ENCODE measurements around the gene EPHA2.

The EPHA2 gene

GRCh38 chr1:16094453-16095158, 61.3 kb downstream of the EPHA2 start:
- Histone ChIP-seq H3K27me3 (ENCODE audit: insufficient read depth, low read length) (no peaks in the 10 kb centered on the region), H3K4me2 (ENCODE audit: low read length) (no peak overlapping the region), H2BK120ac (ENCODE audit: insufficient read depth, low read length, poor library complexity) (no peak overlapping the region), H3K36me3 (ENCODE audit: control insufficient read depth in 1 of 2, insufficient read depth in 2 of 2, low read length in 2 of 2) (no peaks in the 10 kb centered on the region), H3K14ac (ENCODE audit: low read length) (no peak overlapping the region), H3K9me3 (ENCODE audit: insufficient read depth, low read depth, low read length) (peaks cover 3% of the 10 kb centered on the region), H2BK5ac (ENCODE audit: low read depth, low read length, poor library complexity) (no peak overlapping the region), H4K12ac (ENCODE audit: low read depth, low read length) (no peak overlapping the region), H2AFZ (ENCODE audit: insufficient read depth, low read length, poor library complexity) (no peak overlapping the region), H2AK5ac (ENCODE audit: low read length) (peak overlapping the region; percentile 84), H4K91ac (ENCODE audit: low read depth, low read length) (no peak overlapping the region), H2BK12ac (ENCODE audit: low read length) (no peak overlapping the region), H3K18ac (ENCODE audit: low read length) (no peak overlapping the region), H3K4me3 (ENCODE audit: low read depth, low read length) (peak overlapping the region; percentile 5), H3K23ac (ENCODE audit: low read length) (no peak overlapping the region), H4K8ac (ENCODE audit: low read depth, low read length) (no peak overlapping the region), H3K79me1 (ENCODE audit: low read length) (no peaks in the 10 kb centered on the region), H3K27ac (ENCODE audit: low read depth, low read length) (no peak overlapping the region), H3K79me2 (ENCODE audit: control insufficient read depth, insufficient read depth, low read length, poor library complexity) (peaks cover 2% of the 10 kb centered on the region), H3K9ac (ENCODE audit: low read length) (no peak overlapping the region), H3K4me1 (ENCODE audit: control insufficient read depth in 1 of 2, insufficient read depth in 2 of 2, low read length in 2 of 2) (peaks cover 0 to 6% of the 10 kb centered on the region in 2 experiments), H3K4ac (ENCODE audit: low read depth, low read length) (no peak overlapping the region)
- peak in 1 of 2 donors; percentile 10 for DNase-seq
- WGBS (ENCODE audit: extremely low coverage, insufficient coverage, insufficient read length) = no CpG with 5 or more reads among the region's 21 CpGs

GRCh38 chr1:16093611-16094010, 62.3 kb downstream of the EPHA2 start:
- Histone ChIP-seq H3K4ac (ENCODE audit: low read depth, low read length) (no peak overlapping the region), H3K27ac (ENCODE audit: low read depth, low read length) (no peak overlapping the region), H4K12ac (ENCODE audit: low read depth, low read length) (no peak overlapping the region), H3K18ac (ENCODE audit: low read length) (no peak overlapping the region), H3K9me3 (ENCODE audit: insufficient read depth, low read depth, low read length) (peaks cover 4% of the 10 kb centered on the region), H2BK12ac (ENCODE audit: low read length) (no peak overlapping the region), H3K14ac (ENCODE audit: low read length) (no peak overlapping the region), H2BK120ac (ENCODE audit: insufficient read depth, low read length, poor library complexity) (no peak overlapping the region), H2AFZ (ENCODE audit: insufficient read depth, low read length, poor library complexity) (no peak overlapping the region), H3K36me3 (ENCODE audit: control insufficient read depth in 1 of 2, insufficient read depth in 2 of 2, low read length in 2 of 2) (no peaks in the 10 kb centered on the region), H3K79me1 (ENCODE audit: low read length) (no peaks in the 10 kb centered on the region), H3K27me3 (ENCODE audit: insufficient read depth, low read length) (no peaks in the 10 kb centered on the region), H3K4me3 (ENCODE audit: low read depth, low read length) (no peak overlapping the region), H2AK5ac (ENCODE audit: low read length) (no peak overlapping the region), H4K8ac (ENCODE audit: low read depth, low read length) (no peak overlapping the region), H3K4me2 (ENCODE audit: low read length) (no peak overlapping the region), H3K23ac (ENCODE audit: low read length) (no peak overlapping the region), H3K9ac (ENCODE audit: low read length) (no peak overlapping the region), H4K91ac (ENCODE audit: low read depth, low read length) (no peak overlapping the region), H2BK5ac (ENCODE audit: low read depth, low read length, poor library complexity) (no peak overlapping the region), H3K79me2 (ENCODE audit: control insufficient read depth, insufficient read depth, low read length, poor library complexity) (no peaks in the 10 kb centered on the region), H3K4me1 (ENCODE audit: control insufficient read depth in 1 of 2, insufficient read depth in 2 of 2, low read length in 2 of 2) (peaks cover 4 to 7% of the 10 kb centered on the region in 2 experiments)
- no CpG with 5 or more reads among the region's 9 CpGs for WGBS (ENCODE audit: extremely low coverage, insufficient coverage, insufficient read length)
- DNase-seq = peak; percentile 90 to 91

GRCh38 chr1:16092923-16093511, 62.9 kb downstream of the EPHA2 start:
- Histone ChIP-seq H3K79me2 (ENCODE audit: control insufficient read depth, insufficient read depth, low read length, poor library complexity) (no peaks in the 10 kb centered on the region), H3K14ac (ENCODE audit: low read length) (no peak overlapping the region), H3K36me3 (ENCODE audit: control insufficient read depth in 1 of 2, insufficient read depth in 2 of 2, low read length in 2 of 2) (no peaks in the 10 kb centered on the region), H3K4me1 (ENCODE audit: control insufficient read depth in 1 of 2, insufficient read depth in 2 of 2, low read length in 2 of 2) (peaks cover 5 to 11% of the 10 kb centered on the region in 2 experiments), H3K18ac (ENCODE audit: low read length) (no peak overlapping the region), H3K9ac (ENCODE audit: low read length) (no peak overlapping the region), H2AFZ (ENCODE audit: insufficient read depth, low read length, poor library complexity) (no peak overlapping the region), H3K4me3 (ENCODE audit: low read depth, low read length) (no peak overlapping the region), H3K23ac (ENCODE audit: low read length) (no peak overlapping the region), H3K4ac (ENCODE audit: low read depth, low read length) (no peak overlapping the region), H2AK5ac (ENCODE audit: low read length) (no peak overlapping the region), H2BK12ac (ENCODE audit: low read length) (no peak overlapping the region), H4K12ac (ENCODE audit: low read depth, low read length) (no peak overlapping the region), H2BK120ac (ENCODE audit: insufficient read depth, low read length, poor library complexity) (no peak overlapping the region), H3K4me2 (ENCODE audit: low read length) (no peak overlapping the region), H3K9me3 (ENCODE audit: insufficient read depth, low read depth, low read length) (peaks cover 5% of the 10 kb centered on the region), H3K79me1 (ENCODE audit: low read length) (no peaks in the 10 kb centered on the region), H3K27me3 (ENCODE audit: insufficient read depth, low read length) (no peaks in the 10 kb centered on the region), H3K27ac (ENCODE audit: low read depth, low read length) (no peak overlapping the region), H4K8ac (ENCODE audit: low read depth, low read length) (no peak overlapping the region), H2BK5ac (ENCODE audit: low read depth, low read length, poor library complexity) (no peak overlapping the region), H4K91ac (ENCODE audit: low read depth, low read length) (no peak overlapping the region)
- DNase-seq = peak in 1 of 2 donors; percentile 10
- no CpG with 5 or more reads among the region's 9 CpGs for WGBS (ENCODE audit: extremely low coverage, insufficient coverage, insufficient read length)

GRCh38 chr1:16092097-16092922, 63.6 kb downstream of the EPHA2 start:
- no CpG with 5 or more reads among the region's 18 CpGs for WGBS (ENCODE audit: extremely low coverage, insufficient coverage, insufficient read length)
- Histone ChIP-seq H3K9me3 (ENCODE audit: insufficient read depth, low read depth, low read length) (peaks cover 5% of the 10 kb centered on the region), H3K79me1 (ENCODE audit: low read length) (no peaks in the 10 kb centered on the region), H3K23ac (ENCODE audit: low read length) (no peak overlapping the region), H3K4ac (ENCODE audit: low read depth, low read length) (no peak overlapping the region), H3K9ac (ENCODE audit: low read length) (no peak overlapping the region), H2BK5ac (ENCODE audit: low read depth, low read length, poor library complexity) (no peak overlapping the region), H2AK5ac (ENCODE audit: low read length) (no peak overlapping the region), H4K91ac (ENCODE audit: low read depth, low read length) (no peak overlapping the region), H3K27ac (ENCODE audit: low read depth, low read length) (no peak overlapping the region), H4K12ac (ENCODE audit: low read depth, low read length) (no peak overlapping the region), H4K8ac (ENCODE audit: low read depth, low read length) (no peak overlapping the region), H3K27me3 (ENCODE audit: insufficient read depth, low read length) (no peaks in the 10 kb centered on the region), H2AFZ (ENCODE audit: insufficient read depth, low read length, poor library complexity) (no peak overlapping the region), H3K18ac (ENCODE audit: low read length) (no peak overlapping the region), H3K4me2 (ENCODE audit: low read length) (no peak overlapping the region), H2BK120ac (ENCODE audit: insufficient read depth, low read length, poor library complexity) (no peak overlapping the region), H3K4me3 (ENCODE audit: low read depth, low read length) (no peak overlapping the region), H3K4me1 (ENCODE audit: control insufficient read depth in 1 of 2, insufficient read depth in 2 of 2, low read length in 2 of 2) (peaks cover 5 to 11% of the 10 kb centered on the region in 2 experiments), H3K36me3 (ENCODE audit: control insufficient read depth in 1 of 2, insufficient read depth in 2 of 2, low read length in 2 of 2) (no peaks in the 10 kb centered on the region), H3K14ac (ENCODE audit: low read length) (no peak overlapping the region), H2BK12ac (ENCODE audit: low read length) (no peak overlapping the region), H3K79me2 (ENCODE audit: control insufficient read depth, insufficient read depth, low read length, poor library complexity) (no peaks in the 10 kb centered on the region)
- DNase-seq = no peak

Data from trophoblast cell (in vitro differentiated cells and primary cell).